Calu3 (cell line): ENCODE results near the gene RELB. TPM values are rescaled to one million over a fixed set of nuclear protein-coding genes. Genes with fewer than 3 reads are reported as not detected.

Experiments
- BruUV-seq: library from RNA; stranded (reverse); fragments of 400-500 nt; replicated peaks from 2 replicates; lab custom pipeline; 2021; lab: Mats Ljungman, UMichigan
- CTCF ChIA-PET: fragments of 300-600 bp; sonication (Branson Sonifier 250); formaldehyde crosslinking; loops from one replicate; lab custom pipeline; 2022; ENCODE audit warnings: antibody characterized with exemption; lab: Charles Lee
- DNase-seq: peaks from one replicate; pipeline ENCODE4 v3.0.0; 2022
- H3K27ac Mint-ChIP-seq: one replicate; pipeline ENCODE4 v1.8.0; 2022; ENCODE audit warnings: mixed read lengths; ENCODE audit not compliant: unreplicated experiment
- H3K27me3 Mint-ChIP-seq: one replicate; pipeline ENCODE4 v1.8.0; 2022; ENCODE audit warnings: mixed read lengths; ENCODE audit not compliant: unreplicated experiment
- H3K36me3 Mint-ChIP-seq: one replicate; pipeline ENCODE4 v1.8.0; 2022; ENCODE audit warnings: mild to moderate bottlenecking, moderate library complexity, mixed read lengths; ENCODE audit not compliant: insufficient read depth, unreplicated experiment
- H3K4me1 Mint-ChIP-seq: one replicate; pipeline ENCODE4 v1.8.0; 2022; ENCODE audit warnings: mild to moderate bottlenecking, low read depth, mixed read lengths; ENCODE audit not compliant: unreplicated experiment
- H3K4me3 Mint-ChIP-seq: one replicate; pipeline ENCODE4 v1.8.0; 2022; ENCODE audit warnings: mild to moderate bottlenecking, low read depth, moderate library complexity, mixed read lengths; ENCODE audit not compliant: unreplicated experiment
- H3K9me3 Mint-ChIP-seq: one replicate; pipeline ENCODE4 v1.8.0; 2022; ENCODE audit warnings: low read depth, mixed read lengths; ENCODE audit not compliant: unreplicated experiment
- intact Hi-C: fragments of 100-400 bp; cut with micrococcal nuclease; formaldehyde crosslinking; loops from one replicate; pipeline ENCODE4 v1.10.0; 2022; ENCODE audit not compliant: unreplicated experiment
- total RNA-seq: library from RNA; stranded (reverse); gene quantifications from 2 replicates; pipeline ENCODE4 v1.2.3, GENCODE V29; 2022
- TF ChIP-seq, protein P1 (sequence below): fragments of 200-600 bp; IDR thresholded peaks from one replicate; pipeline ENCODE4 v1.8.0; 2022; ENCODE audit warnings: antibody characterized with exemption; ENCODE audit not compliant: unreplicated experiment

The RELB gene
- total RNA-seq, 1 experiment from 2014 or later = 44.5 TPM

DNA sequence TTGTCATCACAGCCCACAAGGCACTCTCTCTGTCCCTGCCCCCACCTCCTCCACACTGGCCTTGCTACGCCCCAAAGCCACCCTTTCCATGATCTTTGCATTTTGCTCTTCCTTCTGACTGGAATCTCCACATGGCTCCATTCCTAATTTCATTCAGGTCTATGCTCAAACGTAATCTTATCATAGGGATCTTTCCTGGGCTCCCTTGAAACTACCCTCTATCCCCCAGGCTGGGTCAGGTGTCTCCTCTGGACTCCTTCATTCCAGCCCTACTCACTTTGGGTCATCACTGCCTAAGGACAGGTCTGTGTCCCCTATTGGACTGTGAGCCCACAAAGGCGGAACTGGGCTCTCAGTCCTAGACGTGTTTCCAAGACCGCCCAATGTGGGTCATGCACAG, 80.9 kb downstream of the RELB start:
- no peak for DNase-seq
- Mint-ChIP-seq H3K9me3 (no peaks in the 10 kb centered on the region), H3K4me1 (peaks cover 25% of the 10 kb centered on the region), H3K4me3 (no peak overlapping the region), H3K27me3 (no peaks in the 10 kb centered on the region), H3K36me3 (peaks cover 45% of the 10 kb centered on the region), H3K27ac (no peak overlapping the region)
- CTCF ChIA-PET = interaction anchor here (1.4 kb wide), 1 partner anchor 9 kb away, joined by 6 read pairs; no protein-coding TSS in a partner anchor
- intact Hi-C loops = no loop called here
- TF ChIP-seq, protein P1, sequence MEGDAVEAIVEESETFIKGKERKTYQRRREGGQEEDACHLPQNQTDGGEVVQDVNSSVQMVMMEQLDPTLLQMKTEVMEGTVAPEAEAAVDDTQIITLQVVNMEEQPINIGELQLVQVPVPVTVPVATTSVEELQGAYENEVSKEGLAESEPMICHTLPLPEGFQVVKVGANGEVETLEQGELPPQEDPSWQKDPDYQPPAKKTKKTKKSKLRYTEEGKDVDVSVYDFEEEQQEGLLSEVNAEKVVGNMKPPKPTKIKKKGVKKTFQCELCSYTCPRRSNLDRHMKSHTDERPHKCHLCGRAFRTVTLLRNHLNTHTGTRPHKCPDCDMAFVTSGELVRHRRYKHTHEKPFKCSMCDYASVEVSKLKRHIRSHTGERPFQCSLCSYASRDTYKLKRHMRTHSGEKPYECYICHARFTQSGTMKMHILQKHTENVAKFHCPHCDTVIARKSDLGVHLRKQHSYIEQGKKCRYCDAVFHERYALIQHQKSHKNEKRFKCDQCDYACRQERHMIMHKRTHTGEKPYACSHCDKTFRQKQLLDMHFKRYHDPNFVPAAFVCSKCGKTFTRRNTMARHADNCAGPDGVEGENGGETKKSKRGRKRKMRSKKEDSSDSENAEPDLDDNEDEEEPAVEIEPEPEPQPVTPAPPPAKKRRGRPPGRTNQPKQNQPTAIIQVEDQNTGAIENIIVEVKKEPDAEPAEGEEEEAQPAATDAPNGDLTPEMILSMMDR = no peak
- BruUV-seq = no TSS peak

DNA sequence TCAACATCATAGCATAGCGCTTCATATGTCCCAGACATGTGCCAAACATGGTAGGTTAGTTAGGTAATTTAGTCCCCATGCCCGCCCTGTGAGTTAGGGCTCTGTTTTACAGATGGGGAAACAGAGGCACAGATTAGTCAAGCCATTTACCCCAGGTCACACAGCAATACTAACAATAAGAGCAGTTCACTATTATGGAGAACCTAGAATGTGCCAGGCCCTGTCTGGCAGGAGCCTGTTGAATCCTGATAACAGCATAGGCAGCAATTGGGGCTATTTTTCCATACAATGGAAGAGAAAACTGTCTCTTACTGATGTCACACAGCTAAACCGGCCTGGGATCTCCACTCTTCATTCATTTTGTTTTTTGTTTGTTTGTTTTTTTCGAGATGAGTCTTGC, 85.2 kb downstream of the RELB start:
- TF ChIP-seq, protein P1 = no peak
- Mint-ChIP-seq H3K27me3 (no peaks in the 10 kb centered on the region), H3K4me3 (no peak overlapping the region), H3K9me3 (no peaks in the 10 kb centered on the region), H3K4me1 (peaks cover 18% of the 10 kb centered on the region), H3K36me3 (peaks cover 55% of the 10 kb centered on the region), H3K27ac (no peak overlapping the region)
- CTCF ChIA-PET = no interaction called here
- no TSS peak for BruUV-seq
- DNase-seq = no peak
- intact Hi-C loops = no loop called here

DNA sequence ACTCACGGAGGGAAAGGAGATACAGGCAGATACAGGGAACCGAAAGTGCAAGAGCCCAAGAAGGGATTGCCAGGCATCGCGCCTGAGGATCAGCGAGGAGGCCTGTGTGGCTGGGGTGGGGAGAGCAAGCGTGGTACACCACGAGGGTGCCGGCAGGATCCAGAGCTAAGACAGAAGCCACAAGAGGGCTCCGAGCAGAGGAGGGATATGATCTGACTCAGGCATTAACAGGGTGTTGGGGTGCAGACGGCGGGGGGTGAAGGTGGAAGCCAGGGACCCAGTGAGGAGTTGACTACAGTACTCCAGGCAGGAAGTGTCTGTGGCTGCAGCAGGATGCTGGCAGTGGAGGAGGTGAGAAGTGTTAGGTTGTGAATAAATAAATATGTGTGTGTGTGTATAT, 86.3 kb downstream of the RELB start:
- Mint-ChIP-seq H3K9me3 (no peaks in the 10 kb centered on the region), H3K27ac (no peak overlapping the region), H3K4me3 (no peak overlapping the region), H3K36me3 (peaks cover 55% of the 10 kb centered on the region), H3K27me3 (no peaks in the 10 kb centered on the region), H3K4me1 (peaks cover 8% of the 10 kb centered on the region)
- TF ChIP-seq, protein P1 = no peak
- no TSS peak for BruUV-seq
- DNase-seq = no peak
- CTCF ChIA-PET = no interaction called here
- intact Hi-C loops = no loop called here

Other genes with a start within 250 kb of the RELB start
- gene CBLC, start 223.6 kb upstream of the RELB start, total RNA-seq = 54.3 and 63.1 TPM in 2 replicates
- gene BCAM, start 192.4 kb upstream of the RELB start, total RNA-seq = 30.0 and 31.2 TPM in 2 replicates
- 137 and 174 TPM in 2 replicates for gene NECTIN2, start 155.2 kb upstream of the RELB start, total RNA-seq
- 152 and 162 TPM in 2 replicates for gene TOMM40, start 110.2 kb upstream of the RELB start, total RNA-seq
- gene APOE, start 95.7 kb upstream of the RELB start, total RNA-seq = 1.1 and 4.1 TPM in 2 replicates
- gene APOC1, start 86.9 kb upstream of the RELB start, total RNA-seq = 4.7 and 5.0 TPM in 2 replicates
- not detected in 2 replicates for gene APOC4, start 59.2 kb upstream of the RELB start, total RNA-seq
- not detected in 2 replicates for gene APOC2, start 55.4 kb upstream of the RELB start, total RNA-seq
- gene CLPTM1, start 46.1 kb upstream of the RELB start, total RNA-seq = 172 and 183 TPM in 2 replicates
- 115 and 126 TPM in 2 replicates for gene CLASRP, start 37.6 kb downstream of the RELB start, total RNA-seq
- gene ZNF296, start 75.0 kb downstream of the RELB start, total RNA-seq = 5.3 and 6.3 TPM in 2 replicates
- 36.0 and 42.0 TPM in 2 replicates for gene GEMIN7, start 77.8 kb downstream of the RELB start, total RNA-seq
- 45.7 and 59.7 TPM in 2 replicates for gene PPP1R37, start 91.7 kb downstream of the RELB start, total RNA-seq
- gene NKPD1, start 159.5 kb downstream of the RELB start, total RNA-seq = 0.64 TPM in 2 replicates
- gene TRAPPC6A, start 176.8 kb downstream of the RELB start, total RNA-seq = 55.7 and 57.0 TPM in 2 replicates
- 22.7 and 25.2 TPM in 2 replicates for gene BLOC1S3, start 177.3 kb downstream of the RELB start, total RNA-seq
- gene EXOC3L2, start 243.9 kb downstream of the RELB start, total RNA-seq = not detected in 2 replicates
- 45.9 and 50.3 TPM in 2 replicates for gene MARK4, start 249.8 kb downstream of the RELB start, total RNA-seq